WERI-Rb-1 (cell line): Measurements from ENCODE around the gene DNAJC3.

ENCODE experiments used
- DNase-seq: peaks from one replicate; pipeline ENCODE4 v3.0.0-alpha.2; 2020
- H3K27ac ChIP-seq: fragments of 250-450 bp; sonication (Bioruptor Pico); 2 replicates; pipeline ENCODE4 v1.5.1; 2020; ENCODE audit warnings: mild to moderate bottlenecking, moderate library complexity
- H3K27me3 ChIP-seq: fragments of 250-450 bp; sonication (Bioruptor Pico); 2 replicates; pipeline ENCODE4 v1.5.1; 2021; ENCODE audit warnings: mild to moderate bottlenecking, low read depth, moderate library complexity; ENCODE audit not compliant: insufficient read depth, severe bottlenecking
- H3K36me3 ChIP-seq: fragments of 250-450 bp; sonication (Bioruptor Pico); 2 replicates; pipeline ENCODE4 v1.5.1; 2020; ENCODE audit warnings: mild to moderate bottlenecking, moderate library complexity
- H3K4me3 ChIP-seq: 2 replicates; pipeline ENCODE4 v1.5.1; 2011; ENCODE audit warnings: low read depth, mild to moderate bottlenecking, control low read depth, low read length
- H3K9me3 ChIP-seq: fragments of 250-450 bp; sonication (Bioruptor Pico); 2 replicates; pipeline ENCODE4 v1.5.1; 2021; ENCODE audit warnings: mild to moderate bottlenecking, moderate library complexity; ENCODE audit not compliant: severe bottlenecking
- CTCF ChIP-seq: IDR thresholded peaks from 2 replicates; pipeline ENCODE4 v1.5.1; 2011; ENCODE audit warnings: low read depth, mild to moderate bottlenecking, control low read depth, inconsistent platforms, low read length

Gene DNAJC3

GRCh38 chr13:95706356-95706755, 29.4 kb downstream of the DNAJC3 start:
- H3K9me3 ChIP-seq, result no peaks in the 10 kb centered on the region
- DNase-seq, result no peak
- no peak overlapping the region for H3K4me3 ChIP-seq
- no peak for TF ChIP-seq CTCF
- H3K27ac ChIP-seq, result no peak overlapping the region
- peaks cover 12% of the 10 kb centered on the region for H3K36me3 ChIP-seq
- H3K27me3 ChIP-seq, result no peaks in the 10 kb centered on the region

GRCh38 chr13:95707035-95707434, 30.1 kb downstream of the DNAJC3 start:
- H3K4me3 ChIP-seq, result no peak overlapping the region
- H3K9me3 ChIP-seq, result no peaks in the 10 kb centered on the region
- no peaks in the 10 kb centered on the region for H3K27me3 ChIP-seq
- DNase-seq, result no peak
- no peak for TF ChIP-seq CTCF
- peaks cover 18% of the 10 kb centered on the region for H3K36me3 ChIP-seq
- H3K27ac ChIP-seq, result no peak overlapping the region

GRCh38 chr13:95707442-95708390, 30.8 kb downstream of the DNAJC3 start:
- no peak for TF ChIP-seq CTCF
- Histone ChIP-seq H3K36me3 (peaks cover 24% of the 10 kb centered on the region), H3K4me3 (no peak overlapping the region), H3K9me3 (peaks cover 3% of the 10 kb centered on the region), H3K27ac (no peak overlapping the region), H3K27me3 (no peaks in the 10 kb centered on the region)
- DNase-seq, result no peak

GRCh38 chr13:95708391-95708774, 31.4 kb downstream of the DNAJC3 start:
- no peaks in the 10 kb centered on the region for H3K27me3 ChIP-seq
- peaks cover 4% of the 10 kb centered on the region for H3K9me3 ChIP-seq
- no peak for TF ChIP-seq CTCF
- peaks cover 24% of the 10 kb centered on the region for H3K36me3 ChIP-seq
- H3K27ac ChIP-seq, result no peak overlapping the region
- no peak for DNase-seq
- H3K4me3 ChIP-seq, result no peak overlapping the region

- no peak for DNase-seq
- TF ChIP-seq CTCF, result no peak
- peaks cover 4% of the 10 kb centered on the region for H3K9me3 ChIP-seq
- peaks cover 24% of the 10 kb centered on the region for H3K36me3 ChIP-seq
- H3K4me3 ChIP-seq, result no peak overlapping the region
- H3K27me3 ChIP-seq, result no peaks in the 10 kb centered on the region
- H3K27ac ChIP-seq, result no peak overlapping the region
Measured at GRCh38 chr13:95708811-95709500, 32.0 kb downstream of the DNAJC3 start.
